Endothelial cell of umbilical vein (primary cell): Measurements from ENCODE around the gene ATAD1. TPM values are rescaled to one million over a fixed set of nuclear protein-coding genes. Genes with fewer than 3 reads are reported as not detected.

Experiments
- BruUV-seq: library from RNA; stranded (reverse); fragments of 400-500 nt; replicated peaks from 2 replicates; lab custom pipeline; 2021; lab: Mats Ljungman, UMichigan
- CTCF ChIA-PET: fragments of 300-600, 350-600 bp; sonication (Branson Sonifier 250); formaldehyde crosslinking; loops from one replicate; lab custom pipeline; 2021; ENCODE audit warnings: antibody characterized with exemption, inconsistent platforms; lab: Charles Lee
- POLR2A ChIA-PET: fragments of 300-600, 350-600 bp; sonication (Branson Sonifier 250); formaldehyde crosslinking; loops from one replicate; lab custom pipeline; 2021; ENCODE audit warnings: antibody characterized with exemption, inconsistent platforms; lab: Charles Lee
- DNase-seq: peaks from one replicate; pipeline ENCODE4 v3.0.0-alpha.2; 2011; ENCODE audit warnings: low read depth, low spot score
- FAIRE-seq: peaks from 2 replicates; lab custom pipeline; 2011; peaks lifted over from hg19 to GRCh38; lab: Jason Lieb, UNC
- H2AFZ ChIP-seq: 2 replicates; pipeline ENCODE4 v1.6.0; 2012; ENCODE audit warnings: low read depth, low read length, control low read depth, inconsistent platforms
- H3K27ac ChIP-seq: 2 replicates; pipeline ENCODE4 v1.5.1; 2011; ENCODE audit warnings: low read depth, mild to moderate bottlenecking, control low read depth, low read length, moderate library complexity; ENCODE audit not compliant: insufficient read depth
- H3K27me3 ChIP-seq, 2 experiments: 2 replicates each; pipeline versions ENCODE4 v1.6.0 to v1.6.1; 2011; ENCODE audit warnings: low read length in 2 of 2, mixed read lengths in 1 of 2; ENCODE audit not compliant: control insufficient read depth in 2 of 2, insufficient read depth in 2 of 2
- H3K36me3 ChIP-seq, 2 experiments: 2 replicates in 1 of 2; 3 replicates in 1 of 2; pipeline ENCODE4 v1.5.1; 2011; ENCODE audit warnings: low read length in 2 of 2, mild to moderate bottlenecking in 1 of 2, moderate library complexity in 1 of 2; ENCODE audit not compliant: control insufficient read depth in 2 of 2, insufficient read depth in 2 of 2; ENCODE audit errors: extremely low read depth in 1 of 2
- H3K4me1 ChIP-seq: 3 replicates; pipeline ENCODE4 v1.5.1; 2011; ENCODE audit warnings: mild to moderate bottlenecking, low read length; ENCODE audit not compliant: control insufficient read depth, insufficient read depth; ENCODE audit errors: extremely low read depth
- H3K4me2 ChIP-seq: 2 replicates; pipeline ENCODE4 v1.6.1; 2011; ENCODE audit warnings: low read length, control low read depth, mixed read lengths; ENCODE audit not compliant: insufficient read depth
- H3K4me3 ChIP-seq, 3 experiments: fragments of 200-600 bp in 1 of 3; sonication (generic), shearing (Covaris generic) in 1 of 3; replicated peaks in 1 of 3; 2 replicates each; pipeline ENCODE4 v1.5.1; 2011 to 2016; ENCODE audit warnings: control low read depth in 3 of 3, low read length in 3 of 3, mild to moderate bottlenecking in 2 of 3, inconsistent platforms in 1 of 3, low read depth in 1 of 3, moderate library complexity in 1 of 3; ENCODE audit not compliant: insufficient read depth in 1 of 3
- H3K79me2 ChIP-seq: 2 replicates; pipeline ENCODE4 v1.6.0; 2012; ENCODE audit warnings: low read length, inconsistent platforms; ENCODE audit not compliant: control insufficient read depth, insufficient read depth
- H3K9ac ChIP-seq: replicated peaks from 2 replicates; pipeline ENCODE3; 2011; ENCODE audit warnings: low read length, control low read depth; ENCODE audit not compliant: insufficient read depth; ENCODE audit errors: extremely low read depth
- H3K9me1 ChIP-seq: replicated peaks from 3 replicates; pipeline ENCODE4 v1.6.0; 2011; ENCODE audit warnings: mild to moderate bottlenecking, low read length; ENCODE audit not compliant: control insufficient read depth, insufficient read depth; ENCODE audit errors: extremely low read depth
- H3K9me3 ChIP-seq: replicated peaks from 2 replicates; pipeline ENCODE4 v1.5.1; 2012; ENCODE audit warnings: low read length, inconsistent platforms; ENCODE audit not compliant: control insufficient read depth, insufficient read depth
- H4K20me1 ChIP-seq: replicated peaks from 2 replicates; pipeline ENCODE3; 2011; ENCODE audit warnings: mild to moderate bottlenecking, low read length; ENCODE audit not compliant: control insufficient read depth, insufficient read depth; ENCODE audit errors: extremely low read depth
- CTCF ChIP-seq, 2 donors: IDR thresholded peaks; 1 replicate in 1 of 2; 2 replicates in 1 of 2; pipeline ENCODE4 v1.5.1; 2011; ENCODE audit warnings: low read length in 2 of 2, mild to moderate bottlenecking in 2 of 2, moderate library complexity in 2 of 2, control low read depth in 1 of 2, inconsistent platforms in 1 of 2, low read depth in 1 of 2; ENCODE audit not compliant: insufficient read depth in 1 of 2; ENCODE audit errors: extremely low read depth in 1 of 2
- EZH2 ChIP-seq: IDR thresholded peaks from 2 replicates; pipeline ENCODE4 v1.6.1; 2012; ENCODE audit warnings: borderline replicate concordance, low read depth, mild to moderate bottlenecking, moderate library complexity, low read length, inconsistent platforms; ENCODE audit not compliant: severe bottlenecking
- POLR2AphosphoS5 ChIP-seq: IDR thresholded peaks from 2 replicates; pipeline ENCODE4 v1.6.1; 2012; ENCODE audit warnings: low read depth, mild to moderate bottlenecking, control low read depth, low read length, moderate library complexity; ENCODE audit not compliant: insufficient read depth
- dilution Hi-C: fragments of 300-500 bp; cut with MboI; formaldehyde crosslinking; loops from one replicate; pipeline ENCODE4 v1.15.0; 2019; ENCODE audit warnings: low sequenced_read_pairs; ENCODE audit not compliant: extremely low pct_ligation_motif_present
- intact Hi-C: fragments of 100-400 bp; cut with micrococcal nuclease; formaldehyde crosslinking; loops from one replicate; pipeline ENCODE4 v1.10.0; 2022
- polyA plus RNA-seq, 4 experiments: library from polyadenylated mRNA; depleted of rRNA in 3 of 4; stranded (reverse) in 3 of 4; unstranded in 1 of 4; fragments of >200 nt; gene quantifications; 2 replicates each; pipeline versions ENCODE4 v1.2.1 to v1.2.3, GENCODE V29; 2011 to 2012; ENCODE audit warnings: missing spikeins in 1 of 4
- total RNA-seq: library from RNA; stranded (reverse); gene quantifications from 2 replicates; pipeline ENCODE4 v1.2.3, GENCODE V29; 2021
- TF ChIP-seq, protein P1 (sequence below): IDR thresholded peaks from 2 replicates; pipeline ENCODE4 v1.6.1; 2011; ENCODE audit not compliant: insufficient read depth, insufficient read length

The ATAD1 gene
- total and polyA plus RNA-seq, 2 donors (not counting 3 experiments of a cell fraction or from before 2014, with no cell fraction given), result 5.2 to 25.8 TPM

- H3K4me3 ChIP-seq, result no peak overlapping the region
- H3K27me3 ChIP-seq, result no peaks in the 10 kb centered on the region
- no peak overlapping the region for H2AFZ ChIP-seq
- no peak overlapping the region for H3K4me2 ChIP-seq
- H3K9ac ChIP-seq, result no peak overlapping the region
- dilution Hi-C loops, result loop anchor here (25.0 kb wide), 1 partner anchor 710 kb away; no protein-coding TSS in a partner anchor
- no peak for TF ChIP-seq POLR2AphosphoS5
- ChIA-PET POLR2A (no interaction called here), CTCF (interaction anchor here (1.0 to 5.9 kb wide), 5 partner anchors 262 to 701 kb away, joined by 3 to 103 read pairs (median 15); no protein-coding TSS in a partner anchor)
- no peaks in the 10 kb centered on the region for H3K36me3 ChIP-seq
- no peaks in the 10 kb centered on the region for H3K9me1 ChIP-seq
- intact Hi-C loops, result no loop called here
- DNase-seq (no peak), FAIRE-seq (no peak)
- no peaks in the 10 kb centered on the region for H4K20me1 ChIP-seq
- H3K9me3 ChIP-seq, result no peaks in the 10 kb centered on the region
- no peaks in the 10 kb centered on the region for H3K4me1 ChIP-seq
- no peak overlapping the region for H3K27ac ChIP-seq
- BruUV-seq, result no TSS peak
- no peaks in the 10 kb centered on the region for H3K79me2 ChIP-seq
These were observed 34.1 kb upstream of the ATAD1 start for GRCh38 chr10:87852089-87852488.

GRCh38 chr10:87850742-87851205, 32.7 kb upstream of the ATAD1 start:
- POLR2A ChIA-PET, result no interaction called here
- BruUV-seq, result no TSS peak
- no peak overlapping the region for H3K4me2 ChIP-seq

More at GRCh38 chr10:87850742-87851205, 32.7 kb upstream of the ATAD1 start:
- Histone ChIP-seq H4K20me1 (no peaks in the 10 kb centered on the region), H3K9ac (no peak overlapping the region), H3K27ac (no peak overlapping the region), H3K4me3 (no peak overlapping the region), H3K4me1 (no peaks in the 10 kb centered on the region), H3K36me3 (no peaks in the 10 kb centered on the region), H2AFZ (peak overlapping the region; percentile 24), H3K27me3 (no peaks in the 10 kb centered on the region), H3K79me2 (no peaks in the 10 kb centered on the region), H3K9me1 (no peaks in the 10 kb centered on the region), H3K9me3 (no peaks in the 10 kb centered on the region)
- DNase-seq (peak; percentile 54), FAIRE-seq (peak; percentile 92)
- intact Hi-C loops (loop anchor here (1.0 kb wide), 3 partner anchors 264 to 703 kb away; no protein-coding TSS in a partner anchor), dilution Hi-C loops (loop anchor here (25.0 kb wide), 1 partner anchor 712 kb away; no protein-coding TSS in a partner anchor)
- TF ChIP-seq, protein P1, sequence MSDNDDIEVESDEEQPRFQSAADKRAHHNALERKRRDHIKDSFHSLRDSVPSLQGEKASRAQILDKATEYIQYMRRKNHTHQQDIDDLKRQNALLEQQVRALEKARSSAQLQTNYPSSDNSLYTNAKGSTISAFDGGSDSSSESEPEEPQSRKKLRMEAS, result no peak
- TF ChIP-seq EZH2, result no peak
- TF ChIP-seq CTCF (IDR thresholded peaks at IDR 0.05; ENCODE audit: extremely low read depth in 1 of 2, insufficient read depth in 1 of 2, low read depth in 1 of 2, low read length in 2 of 2), result peak; percentile 46 to 65
- CTCF ChIA-PET, result interaction anchor here (0.5 to 5.9 kb wide), 21 partner anchors 9 to 1081 kb away, joined by 3 to 103 read pairs (median 3); no protein-coding TSS in a partner anchor
